Stimulated activated CD8-positive, alpha-beta memory T cell treated with anti-CD3 and anti-CD28 coated beads, Interleukin-4, amount 100 ng/mL, for 48 hours (primary cell): ENCODE data around the gene TMEM165.
A peak's percentile ranks its signal among the peaks of the same experiment; 100 is the strongest.
"Not testable (repeated sequence)": the region's sequence is repeated elsewhere in the genome, so short reads cannot be mapped to it uniquely, and the experiment has no call there.

Source experiments
- DNase-seq: peaks from one replicate; pipeline ENCODE4 v3.0.0-alpha.2; 2020

TMEM165 gene

GRCh38 chr4:55395529-55396307, at the start of gene TMEM165:
TSS of gene TMEM165 (plus strand) at chr4:55395957. CDS start at chr4:55396190, 233 bp downstream.
- peak; percentile 93 for DNase-seq

GRCh38 chr4:55345980-55346850, 49.5 kb upstream of the TMEM165 start, which contains the start of gene SRD5A3:
TSS of gene SRD5A3 (plus strand) at chr4:55346242. CDS start at chr4:55346337, 95 bp downstream.
- peak; percentile 92 for DNase-seq

GRCh38 chr4:55346851-55347255, 48.9 kb upstream of the TMEM165 start:
- peak; percentile 35 for DNase-seq

GRCh38 chr4:55347610-55348228, 48.0 kb upstream of the TMEM165 start:
- no peak for DNase-seq

- DNase-seq, result no peak
Measured at GRCh38 chr4:55348466-55348865, 47.3 kb upstream of the TMEM165 start.

GRCh38 chr4:55350870-55351269, 44.9 kb upstream of the TMEM165 start:
- not testable (repeated sequence) for DNase-seq

GRCh38 chr4:55351824-55352223, 43.9 kb upstream of the TMEM165 start:
- DNase-seq, result no peak

GRCh38 chr4:55352726-55353125, 43.0 kb upstream of the TMEM165 start:
- DNase-seq, result no peak

GRCh38 chr4:55353228-55353747, 42.5 kb upstream of the TMEM165 start:
- DNase-seq, result not testable (repeated sequence)

GRCh38 chr4:55354648-55355047, 41.1 kb upstream of the TMEM165 start:
- DNase-seq, result no peak

GRCh38 chr4:55355555-55355954, 40.2 kb upstream of the TMEM165 start:
- DNase-seq, result no peak

- no peak for DNase-seq
Measured at GRCh38 chr4:55356991-55357461, 38.7 kb upstream of the TMEM165 start.

- no peak for DNase-seq
Measured at GRCh38 chr4:55358246-55358645, 37.5 kb upstream of the TMEM165 start.

GRCh38 chr4:55358668-55359067, 37.1 kb upstream of the TMEM165 start:
- no peak for DNase-seq

GRCh38 chr4:55359397-55359916, 36.3 kb upstream of the TMEM165 start:
- no peak for DNase-seq

- not testable (repeated sequence) for DNase-seq
Measured at GRCh38 chr4:55362938-55363337, 32.8 kb upstream of the TMEM165 start.

- no peak for DNase-seq
Measured at GRCh38 chr4:55363691-55364351, 31.9 kb upstream of the TMEM165 start.

- no peak for DNase-seq
Measured at GRCh38 chr4:55364691-55365344, 30.9 kb upstream of the TMEM165 start.

GRCh38 chr4:55365345-55365728, 30.4 kb upstream of the TMEM165 start:
- no peak for DNase-seq

- DNase-seq, result no peak
Measured at GRCh38 chr4:55366621-55367020, 29.1 kb upstream of the TMEM165 start.

GRCh38 chr4:55367084-55367722, 28.6 kb upstream of the TMEM165 start:
- DNase-seq, result no peak
